Ishikawa (cell line): Measurements from ENCODE around the gene ABRAXAS1.

Experiments
- CREB1 ChIP-seq: IDR thresholded peaks from 2 replicates; pipeline ENCODE4 v1.6.1; 2012; ENCODE audit warnings: low read depth
- MAX ChIP-seq: IDR thresholded peaks from 2 replicates; pipeline ENCODE4 v1.6.1; 2012
- RAD21 ChIP-seq: IDR thresholded peaks from 2 replicates; pipeline ENCODE4 v1.6.1; 2012; ENCODE audit warnings: low read depth
- TAF1 ChIP-seq: IDR thresholded peaks from 2 replicates; pipeline ENCODE4 v1.6.1; 2012; ENCODE audit warnings: low read depth, mild to moderate bottlenecking

- no peak for TF ChIP-seq TAF1
- no peak for TF ChIP-seq CREB1
- TF ChIP-seq RAD21: no peak
- no peak for TF ChIP-seq MAX
Measured at GRCh38 chr4:83438719-83439118, 46.2 kb downstream of the ABRAXAS1 start.
